Stimulated activated CD8-positive, alpha-beta memory T cell treated with anti-CD3 and anti-CD28 coated beads, Interleukin-12 subunit alpha, Interleukin-12 subunit beta, amount 100 ng/mL, for 1 hour (primary cell): ENCODE data around the gene EIF5A.

ENCODE experiments used
- DNase-seq: peaks from one replicate; pipeline ENCODE4 v3.0.0-alpha.2; 2020; ENCODE audit warnings: low read depth

EIF5A gene

DNA sequence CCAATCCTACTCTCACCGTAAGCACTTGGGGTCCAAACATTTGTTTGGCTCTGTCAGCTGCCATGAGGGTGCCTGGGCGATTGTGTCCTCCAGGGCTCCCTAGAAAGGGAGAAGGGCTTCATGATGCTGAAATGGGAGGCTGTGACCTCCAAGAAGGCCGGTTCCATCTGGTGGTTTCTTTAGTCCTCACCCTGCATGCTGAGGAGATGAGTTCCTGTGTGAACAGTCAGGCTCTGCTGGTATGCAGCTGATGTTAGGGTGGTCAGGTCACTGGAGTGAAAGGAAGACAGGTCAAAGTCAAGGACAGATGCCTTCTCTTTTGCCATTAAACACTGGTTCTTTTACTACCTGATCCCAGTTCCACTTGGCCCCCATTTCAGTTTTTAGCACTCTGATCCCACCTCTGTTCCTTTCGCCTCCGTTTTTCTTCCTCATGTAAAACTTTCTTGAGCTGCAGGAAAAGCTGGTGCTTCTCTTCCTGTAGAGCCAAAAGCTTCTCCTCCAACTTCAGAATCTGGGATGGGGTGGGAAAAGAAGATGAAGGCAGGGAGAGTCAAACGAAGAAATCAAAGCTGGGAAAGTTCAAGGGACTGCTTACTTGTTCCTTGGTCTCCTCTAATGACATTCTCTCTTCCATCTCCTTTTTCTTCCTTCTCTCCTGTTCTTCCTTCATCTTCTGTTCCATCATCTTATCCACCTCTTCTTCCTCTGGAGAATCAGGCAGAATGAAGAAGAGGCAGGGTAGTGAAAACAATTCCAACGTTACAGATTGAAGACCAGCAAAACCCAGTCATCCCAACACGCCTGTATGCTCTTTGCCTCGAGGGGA is 6.7 kb downstream of the EIF5A start:
- DNase-seq: no peak

DNA sequence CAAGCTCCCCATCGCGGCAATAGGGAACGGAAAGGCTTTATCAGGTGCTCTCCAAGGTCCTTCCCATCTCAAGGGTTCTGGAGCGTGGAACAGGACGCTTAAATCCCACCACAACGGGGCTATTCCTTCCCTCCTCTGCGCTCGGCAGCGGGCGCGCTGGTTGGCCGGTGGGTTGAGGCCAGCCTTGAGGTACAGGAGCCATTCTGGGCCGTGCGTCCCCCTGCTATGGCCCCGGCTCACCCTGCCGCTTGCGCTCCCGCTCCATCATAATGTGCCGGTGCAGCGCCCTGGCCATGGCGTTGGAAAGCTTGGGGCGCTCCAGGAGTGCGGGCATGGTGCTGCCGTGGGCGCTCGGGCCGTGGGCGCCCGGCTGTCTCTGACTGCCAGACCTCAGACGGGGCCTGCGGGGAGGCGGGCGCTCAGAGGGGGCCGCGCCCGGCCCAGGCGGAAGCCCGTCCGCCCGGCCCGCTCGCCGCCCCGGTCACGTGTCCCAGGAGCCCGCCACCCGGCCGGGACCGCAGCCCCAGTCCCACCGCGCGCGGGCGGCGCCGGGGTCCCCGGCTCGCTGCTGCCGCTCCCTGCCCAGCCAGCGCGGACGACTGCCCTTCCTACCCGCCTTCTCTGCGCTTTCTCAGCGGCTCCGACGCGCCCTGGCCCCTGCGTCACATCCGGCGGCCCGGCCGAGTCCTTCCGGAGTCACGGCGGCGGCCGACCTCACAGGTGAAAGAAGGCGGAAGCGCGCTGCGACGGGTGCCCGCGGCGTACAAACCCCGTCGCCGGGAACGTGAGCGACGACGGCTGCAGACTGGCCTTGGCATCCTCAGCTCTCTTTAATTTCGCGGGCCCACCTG is 7.5 kb downstream of the EIF5A start, which contains the start of gene GPS2:
TSS of gene GPS2 (minus strand) at position 642 of the 851 bp plus-strand sequence. CDS start at position 334, 308 bp downstream.
- DNase-seq: peak; percentile 89

DNA sequence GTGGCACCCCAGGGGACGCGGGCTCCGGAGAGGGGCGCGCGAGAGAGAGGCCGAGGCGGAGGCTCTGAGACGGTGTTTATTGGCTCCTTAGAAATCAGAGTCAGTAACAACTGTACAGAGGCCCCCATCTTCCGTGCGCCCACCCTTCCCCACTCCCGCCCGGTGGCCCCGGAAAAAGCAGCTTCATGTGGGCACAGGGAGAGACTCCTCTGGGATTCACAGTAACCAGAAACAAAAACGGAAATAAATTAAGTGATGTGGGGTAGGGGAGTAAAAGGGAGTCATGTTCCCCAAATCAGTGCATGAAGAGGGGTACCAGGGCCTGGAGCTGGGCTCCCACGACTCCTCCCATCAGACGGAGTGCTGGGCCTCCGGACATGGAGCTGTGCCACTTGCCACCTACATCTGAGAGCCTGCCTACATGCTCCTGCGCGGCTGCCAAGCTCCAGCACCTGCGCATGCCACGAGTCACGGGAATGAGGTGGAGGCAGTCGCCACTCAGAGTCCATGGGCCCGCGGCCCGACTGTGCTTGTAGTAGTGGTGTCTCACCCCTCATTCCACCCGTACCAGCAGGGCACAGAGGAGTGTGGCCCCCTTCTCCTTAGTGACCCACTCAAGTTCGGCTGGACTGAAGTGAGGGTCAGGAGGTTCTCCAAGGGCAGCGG is 8.3 kb downstream of the EIF5A start:
- DNase-seq: no peak

DNA sequence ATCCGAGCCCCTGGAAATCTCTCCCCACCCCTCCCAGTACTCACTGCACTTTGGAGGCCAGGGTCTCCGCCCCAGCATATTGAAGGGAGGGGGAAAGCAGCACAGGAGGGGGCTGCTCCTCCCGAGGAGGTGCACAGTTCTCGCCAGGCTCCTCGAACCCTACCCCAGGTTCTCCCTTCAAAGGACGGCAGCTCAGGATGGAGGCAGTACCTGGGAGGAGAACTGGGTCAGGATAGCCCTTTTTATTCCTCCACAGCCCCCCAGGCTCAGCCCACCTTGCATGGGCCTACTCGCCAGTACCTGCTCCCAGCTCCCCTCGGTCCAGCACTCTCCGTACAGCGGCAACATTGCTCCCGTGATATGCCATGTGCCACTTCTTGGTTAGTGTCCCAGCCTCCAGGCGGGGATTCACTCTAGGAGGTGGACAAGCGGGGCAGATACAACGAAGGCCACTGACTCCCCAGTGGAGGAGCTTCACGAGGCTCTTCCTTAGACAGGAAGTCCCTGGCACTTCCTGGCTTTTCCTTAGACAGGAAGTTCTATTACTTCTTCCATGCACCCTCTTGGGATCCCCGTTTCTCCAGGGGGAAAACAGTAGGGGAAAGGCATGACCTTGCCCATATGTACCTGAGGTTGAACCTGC is 9.9 kb downstream of the EIF5A start:
- no peak for DNase-seq

DNA sequence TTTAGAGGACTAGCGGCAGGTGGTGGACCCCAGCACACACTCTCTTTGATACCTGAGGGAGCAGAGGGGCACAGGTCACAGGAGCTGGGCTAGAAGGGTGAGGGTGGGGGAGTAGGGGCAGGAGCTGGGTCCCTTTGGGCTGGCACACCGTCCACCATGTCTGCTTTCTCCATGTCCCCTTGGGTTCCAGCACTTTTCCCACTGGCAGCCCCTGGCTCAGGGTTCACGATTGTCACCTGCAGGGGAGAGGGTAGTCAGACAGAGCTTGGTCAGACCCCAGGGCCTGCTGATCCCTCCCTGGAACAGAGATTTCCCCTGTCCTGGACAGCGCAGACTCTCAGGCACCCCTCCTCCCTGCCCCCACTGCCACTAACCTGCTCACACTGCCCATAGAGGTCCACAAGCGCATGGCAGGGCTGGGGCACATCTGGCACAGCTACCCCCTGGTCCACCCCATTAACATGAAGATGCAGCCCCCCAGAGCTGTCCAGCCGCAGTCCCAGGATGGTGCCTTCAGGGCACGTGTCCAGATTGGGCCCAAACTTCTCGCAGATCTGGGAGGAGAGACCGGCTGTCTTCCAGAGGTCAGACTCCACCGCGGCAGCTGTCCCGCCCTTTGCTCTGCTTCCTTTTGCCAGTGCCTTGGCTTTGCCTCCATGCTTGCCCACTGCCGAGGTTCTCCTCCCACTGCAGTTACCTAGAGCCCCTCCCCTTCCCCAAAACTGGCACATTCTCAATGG is 10.9 kb downstream of the EIF5A start:
- no peak for DNase-seq

DNA sequence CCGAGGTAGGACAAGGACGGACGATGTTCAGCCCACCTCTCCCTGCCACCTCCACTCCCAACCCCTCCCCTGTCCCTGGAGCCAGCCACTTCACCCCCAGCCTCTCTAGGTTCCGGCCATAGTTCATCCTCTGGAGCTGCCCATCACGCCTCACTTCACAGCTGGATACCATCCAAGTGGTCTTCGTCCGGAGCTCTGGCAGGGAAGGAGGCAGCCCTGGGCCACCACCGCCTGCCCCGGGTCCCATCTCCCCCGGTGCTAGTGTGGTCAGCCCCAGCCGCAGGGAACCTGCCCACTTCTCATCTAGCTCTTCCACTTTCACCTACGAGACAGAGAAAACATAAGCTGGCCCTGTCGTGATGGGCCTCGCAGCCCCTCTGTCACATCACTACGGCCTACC is 14.0 kb downstream of the EIF5A start:
- DNase-seq: no peak

DNA sequence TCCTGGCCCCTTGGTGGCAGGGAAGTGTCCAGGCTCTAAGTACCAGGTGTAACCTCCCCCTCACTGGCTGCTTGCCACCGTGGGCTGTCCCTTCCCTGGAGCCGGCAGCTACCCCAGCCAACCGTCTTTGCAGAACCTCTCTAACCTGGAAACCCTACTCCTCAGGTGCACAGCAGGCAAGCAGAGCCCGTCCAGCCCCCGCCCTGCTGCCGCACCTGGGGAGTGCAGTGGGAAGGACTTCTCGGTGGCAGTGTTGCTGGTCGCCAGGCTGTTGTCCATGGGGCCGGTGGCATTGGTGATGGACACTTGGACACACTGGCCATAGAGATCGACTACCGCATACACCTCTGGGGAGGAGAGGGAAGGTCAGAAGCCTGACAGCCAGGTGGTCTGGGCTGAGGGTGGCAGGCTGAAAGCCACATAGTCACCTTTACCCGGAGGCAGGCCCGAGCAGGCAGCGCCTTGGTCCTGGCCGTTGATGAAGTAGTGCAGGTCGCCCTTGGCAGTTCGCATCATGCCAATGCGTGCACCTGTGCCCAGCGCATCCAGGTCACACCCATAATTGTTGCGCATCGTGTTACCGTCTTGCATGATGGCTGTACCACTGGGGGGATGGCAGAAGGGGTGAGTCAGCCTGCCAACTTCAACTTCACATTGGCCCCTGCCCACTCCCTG is 15.2 kb downstream of the EIF5A start:
- DNase-seq: no peak

DNA sequence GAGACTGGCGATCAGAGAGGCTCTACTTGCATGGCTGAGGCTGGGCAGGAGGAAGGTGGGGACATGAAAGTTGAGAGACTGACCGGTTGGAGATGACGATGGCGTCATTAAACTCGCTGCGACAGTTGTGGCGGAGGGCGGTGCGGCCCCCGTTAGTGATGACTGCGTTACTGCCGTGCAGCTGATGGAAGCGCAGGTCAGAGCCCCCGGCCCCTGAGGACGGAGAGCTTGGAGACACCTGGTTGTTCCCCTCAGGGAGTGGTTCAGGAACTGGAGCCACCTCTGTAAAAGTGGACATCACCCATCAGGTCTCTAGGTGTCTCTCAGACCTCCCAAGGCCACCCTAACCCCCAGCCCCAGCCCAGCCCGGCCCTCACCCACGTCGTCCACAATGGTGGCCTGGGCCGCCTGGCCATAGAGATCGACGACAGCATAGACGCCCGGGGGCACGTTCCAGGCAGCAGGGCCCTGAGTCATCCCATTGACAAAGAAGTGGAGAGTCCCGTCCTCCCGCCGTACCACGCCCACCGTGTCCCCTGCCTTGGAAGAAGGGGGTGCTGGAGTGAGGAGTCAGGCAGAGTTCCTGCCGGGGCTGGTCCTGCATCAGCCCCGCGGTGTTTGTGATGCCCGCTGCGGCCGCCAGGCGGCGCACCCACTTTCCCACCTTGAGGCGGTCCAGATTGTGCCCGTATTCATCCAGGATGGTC is 16.5 kb downstream of the EIF5A start:
- peak; percentile 49 for DNase-seq

DNA sequence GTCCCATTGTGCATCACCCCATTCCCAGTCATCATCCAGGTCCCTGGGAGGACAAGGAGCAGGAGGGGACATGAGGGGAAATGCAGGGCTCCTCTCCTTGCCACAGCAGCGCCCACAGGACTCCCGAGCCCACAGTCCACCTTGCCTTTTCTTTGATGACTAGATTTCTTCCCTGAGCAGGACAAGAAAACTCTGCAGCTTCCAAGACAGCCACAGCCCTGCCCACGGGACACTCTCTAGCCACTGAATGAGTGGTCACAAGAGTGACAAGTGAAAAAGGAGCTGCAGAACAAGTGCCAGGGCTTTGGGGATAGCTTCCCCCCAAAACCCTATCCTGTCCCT is 17.0 kb downstream of the EIF5A start:
- no peak for DNase-seq

DNA sequence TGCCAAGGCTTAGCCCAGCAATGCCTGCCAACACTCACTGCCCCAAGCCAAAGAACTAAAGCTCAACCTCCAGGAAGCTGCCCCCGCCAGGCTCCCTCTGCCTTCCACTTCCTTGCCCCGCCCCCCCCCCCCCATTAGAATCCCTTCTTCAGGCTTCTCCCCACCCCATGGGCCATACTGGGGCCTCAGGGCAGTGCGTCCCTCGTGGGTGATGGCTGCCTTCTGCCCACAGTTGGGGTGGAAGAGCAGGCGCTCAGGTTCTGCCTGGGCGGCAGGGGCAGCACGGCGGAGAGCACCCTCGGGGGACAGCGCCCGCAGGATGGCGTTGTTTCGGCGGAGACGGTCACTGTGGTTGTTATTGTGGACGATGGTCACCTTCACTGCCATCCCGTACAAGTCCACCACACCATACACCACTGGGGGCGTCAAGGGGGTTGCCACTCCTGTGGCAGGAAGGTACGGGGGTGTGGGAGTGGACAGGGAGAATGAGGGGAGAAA is 17.7 kb downstream of the EIF5A start:
- no peak for DNase-seq

DNA sequence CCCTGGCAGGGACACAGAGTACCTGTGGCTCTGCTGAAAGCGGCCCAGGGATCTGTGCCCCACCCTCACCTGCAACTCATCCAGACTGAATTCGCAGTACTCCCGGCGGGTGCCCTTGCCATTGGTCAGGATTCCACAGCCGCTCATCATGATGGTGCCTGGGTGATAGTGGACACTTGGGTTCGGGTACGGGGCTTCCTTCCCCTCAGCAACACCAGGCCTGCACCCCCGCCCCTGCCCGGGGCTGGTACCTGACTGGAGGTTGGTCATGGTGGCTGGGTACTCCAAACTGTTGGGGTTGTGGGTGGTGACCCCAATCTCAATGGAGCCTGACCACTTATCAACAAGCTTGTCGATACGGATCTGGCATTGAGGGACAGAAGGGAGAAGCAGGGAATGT is 18.8 kb downstream of the EIF5A start:
- DNase-seq: no peak

DNA sequence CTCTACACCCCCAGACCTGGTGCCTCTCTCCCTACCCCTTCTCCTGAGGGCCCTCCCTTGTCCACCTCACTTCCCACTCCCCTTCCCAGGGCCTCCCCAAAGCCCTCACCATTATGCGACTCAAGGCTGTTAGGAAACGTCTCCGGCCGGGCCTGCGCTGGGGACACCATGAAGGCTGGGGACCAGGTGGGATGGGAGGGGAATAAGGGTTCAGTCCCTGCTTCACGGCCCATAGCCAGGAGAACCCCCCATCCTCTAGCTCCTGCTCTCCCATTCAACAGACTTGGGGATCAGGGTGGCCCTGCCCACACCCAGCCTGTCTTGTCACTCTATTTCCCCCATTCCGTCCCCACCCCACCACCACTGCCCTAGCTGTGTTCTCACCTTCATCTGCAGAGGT is 19.6 kb downstream of the EIF5A start:
- no peak for DNase-seq

DNA sequence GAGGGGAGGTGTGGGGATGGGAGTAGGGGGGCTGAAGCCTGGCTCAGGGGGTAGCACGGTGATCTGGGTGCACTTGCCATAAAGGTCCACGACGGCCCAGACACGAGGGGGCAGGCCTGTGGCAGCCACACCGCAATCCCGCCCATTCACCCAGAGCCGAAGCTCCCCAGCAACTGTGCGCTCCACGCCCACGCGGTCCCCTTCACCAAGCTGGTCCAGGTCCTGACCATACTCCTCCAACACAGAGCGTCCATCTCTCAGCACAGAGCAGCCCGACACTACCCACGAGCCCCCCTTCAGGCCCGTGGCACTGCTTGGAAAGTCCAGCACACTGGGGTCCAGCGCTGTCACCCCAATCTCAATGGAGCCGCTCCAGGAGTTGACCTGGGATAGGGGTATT is 20.1 kb downstream of the EIF5A start:
- no peak for DNase-seq

DNA sequence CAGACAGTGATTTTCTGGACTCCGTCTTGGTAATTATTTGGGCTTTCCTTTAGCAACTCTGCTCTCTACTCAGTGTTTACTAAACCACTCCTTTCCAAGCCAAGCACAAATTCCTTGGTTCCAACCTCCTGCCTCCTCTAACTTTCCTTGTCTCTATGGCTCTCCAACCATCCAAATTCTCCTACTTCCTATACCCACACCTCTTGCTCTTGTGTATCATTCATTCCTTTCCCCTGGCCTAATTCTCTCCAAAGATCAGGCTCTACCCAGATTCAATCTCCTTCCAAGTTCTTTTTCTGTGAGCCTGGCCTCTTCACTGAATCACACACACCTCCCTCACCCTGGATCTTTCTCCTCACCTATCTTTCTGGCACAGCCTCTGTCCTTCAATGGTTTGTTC is 20.6 kb downstream of the EIF5A start:
- DNase-seq: no peak

DNA sequence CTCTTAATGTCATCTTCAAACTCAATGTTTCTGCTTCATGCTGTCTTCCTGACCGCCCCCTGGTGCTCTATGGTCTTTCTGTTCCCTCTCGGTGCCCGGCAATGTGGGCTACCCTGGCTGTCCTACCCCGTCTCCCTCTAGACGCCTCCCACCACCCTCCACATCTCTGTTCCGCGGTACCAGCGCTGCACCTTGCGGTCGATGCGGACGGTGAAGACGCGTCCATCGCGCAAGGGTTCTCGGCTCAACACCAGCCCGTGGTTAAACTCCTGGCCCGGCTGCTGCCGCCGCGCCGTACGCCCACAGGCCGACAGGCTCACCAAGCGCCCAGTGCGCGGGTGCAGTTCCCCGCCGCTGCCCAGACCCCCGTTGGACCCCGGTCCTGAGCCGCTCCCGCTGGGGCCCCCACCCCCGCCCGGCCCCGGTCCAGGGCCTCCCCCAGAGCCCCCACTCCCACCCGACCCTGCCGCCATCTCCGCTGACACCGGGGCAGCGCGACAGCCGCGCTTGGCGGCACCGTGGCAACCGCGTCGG is 21.5 kb downstream of the EIF5A start, which contains the start of gene NEURL4:
TSS of gene NEURL4 (minus strand) at position 496 of the 534 bp plus-strand sequence. CDS start at position 473, 23 bp downstream.
- DNase-seq: no peak

DNA sequence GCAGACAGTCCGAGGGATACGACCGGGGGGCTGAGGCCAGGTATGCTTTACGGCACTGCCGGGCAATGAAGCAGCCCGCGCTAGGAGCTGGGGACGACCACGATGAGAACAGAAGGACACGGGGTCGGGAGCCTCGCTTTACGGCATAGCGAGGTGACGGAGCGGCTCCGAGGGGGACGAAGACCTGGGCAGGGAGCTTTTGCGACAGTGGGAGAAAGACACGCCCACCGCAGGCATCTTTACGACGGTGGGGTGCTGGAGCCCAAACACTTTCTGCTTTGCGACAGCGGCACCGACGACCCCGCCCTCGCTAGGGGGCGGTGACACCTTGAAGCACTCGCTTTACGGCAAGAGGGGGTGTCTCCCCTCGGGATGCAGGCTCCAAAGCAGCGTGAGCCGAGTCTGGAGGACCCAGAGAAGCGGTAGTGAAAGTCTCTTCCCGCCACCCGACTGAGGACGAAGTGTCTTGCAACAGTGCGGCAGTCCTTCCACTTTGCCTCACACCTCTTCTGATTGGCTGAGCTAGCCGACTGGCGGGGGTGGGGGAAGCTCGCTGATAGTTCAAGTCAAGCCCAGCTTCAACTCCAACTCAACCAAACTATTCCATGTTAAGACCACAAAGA is 22.1 kb downstream of the EIF5A start:
- DNase-seq: peak; percentile 93

DNA sequence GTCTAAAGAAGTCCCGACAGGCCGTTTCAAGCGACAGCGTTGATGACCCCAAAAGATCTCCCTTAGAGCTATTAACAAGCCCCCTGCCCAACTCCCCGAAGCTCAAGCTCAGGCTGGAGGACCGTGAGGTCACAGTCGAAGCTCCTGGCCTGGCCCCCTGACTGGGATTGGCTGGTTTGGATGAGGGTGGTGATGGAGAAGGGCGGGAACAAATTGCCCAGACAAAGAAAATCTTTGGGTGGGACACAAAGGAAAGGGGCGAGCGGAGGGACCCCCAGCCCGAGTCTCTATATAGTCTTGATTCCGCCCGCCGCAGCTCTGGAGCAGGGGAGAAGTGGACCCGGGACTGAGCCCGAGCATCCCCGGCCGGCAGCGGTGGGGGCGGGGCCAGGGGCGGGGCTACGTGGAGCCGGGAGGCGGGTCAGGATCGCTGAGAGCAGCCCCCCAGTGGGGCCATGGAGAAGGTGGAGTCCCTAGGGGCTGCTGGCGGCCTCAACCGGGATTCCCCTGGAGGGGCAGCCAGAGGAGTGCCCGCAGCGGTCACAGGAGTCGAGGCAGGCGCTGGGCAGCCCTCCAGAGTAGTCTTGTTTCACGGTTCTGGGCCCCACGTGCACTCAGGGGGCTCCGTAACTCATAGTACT is 22.7 kb downstream of the EIF5A start:
- DNase-seq: no peak

DNA sequence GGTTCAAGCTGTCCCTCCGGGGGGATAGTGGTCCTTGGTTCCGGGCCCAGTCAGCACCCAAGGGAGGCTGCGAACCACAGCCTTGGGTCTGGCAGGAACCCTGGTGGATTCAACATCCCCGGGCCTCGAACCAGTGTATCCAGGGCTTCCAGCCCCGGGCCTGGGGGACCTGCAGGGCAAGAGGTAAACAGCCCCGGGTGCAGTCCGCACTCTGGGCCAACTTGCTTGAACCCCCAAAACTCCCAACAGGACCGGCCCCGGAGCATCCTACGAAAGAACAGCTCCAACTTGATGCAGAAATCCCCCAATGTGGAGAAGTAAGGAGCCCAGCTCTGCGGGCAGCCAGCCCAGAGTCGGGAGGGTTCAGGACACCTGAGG is 23.2 kb downstream of the EIF5A start:
- no peak for DNase-seq

DNA sequence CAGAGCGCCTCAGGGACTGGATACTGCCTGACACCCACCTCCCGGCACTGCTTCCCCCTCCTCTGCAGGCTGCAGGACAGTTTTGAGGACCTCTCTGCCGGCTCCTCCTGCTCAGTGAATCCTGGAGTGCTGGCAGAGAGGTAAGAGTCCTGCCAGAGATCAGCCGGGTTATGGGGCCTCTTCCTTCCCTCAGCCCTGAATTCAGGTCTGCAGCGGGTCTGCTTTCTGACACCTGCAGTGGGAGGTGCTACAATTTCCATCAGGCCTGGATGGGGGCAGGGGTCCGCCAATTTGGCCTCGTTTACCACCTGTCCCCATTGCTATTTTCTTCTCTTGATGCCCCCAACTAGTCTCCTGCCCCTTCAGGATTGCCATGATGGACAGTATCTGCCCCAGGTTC is 24.7 kb downstream of the EIF5A start:
- DNase-seq: no peak
